22Rv1 (cell line): ENCODE data around the gene UNC13D.
"Not testable (repeated sequence)": the region's sequence is repeated elsewhere in the genome, so short reads cannot be mapped to it uniquely, and the experiment has no call there.

Experiments
- H3K27ac ChIP-seq: fragments of 450-650 bp; 2 replicates; pipeline ENCODE4 v1.5.1; 2017
- ZFX ChIP-seq: fragments of 450-650 bp; IDR thresholded peaks from 2 replicates; pipeline ENCODE4 v1.6.1; 2017; ENCODE audit warnings: antibody characterized with exemption, borderline replicate concordance
- TF ChIP-seq, protein P1 (sequence below): fragments of 450-650 bp; IDR thresholded peaks from 2 replicates; pipeline ENCODE4 v1.5.1; 2017; ENCODE audit warnings: mild to moderate bottlenecking

Gene UNC13D

DNA sequence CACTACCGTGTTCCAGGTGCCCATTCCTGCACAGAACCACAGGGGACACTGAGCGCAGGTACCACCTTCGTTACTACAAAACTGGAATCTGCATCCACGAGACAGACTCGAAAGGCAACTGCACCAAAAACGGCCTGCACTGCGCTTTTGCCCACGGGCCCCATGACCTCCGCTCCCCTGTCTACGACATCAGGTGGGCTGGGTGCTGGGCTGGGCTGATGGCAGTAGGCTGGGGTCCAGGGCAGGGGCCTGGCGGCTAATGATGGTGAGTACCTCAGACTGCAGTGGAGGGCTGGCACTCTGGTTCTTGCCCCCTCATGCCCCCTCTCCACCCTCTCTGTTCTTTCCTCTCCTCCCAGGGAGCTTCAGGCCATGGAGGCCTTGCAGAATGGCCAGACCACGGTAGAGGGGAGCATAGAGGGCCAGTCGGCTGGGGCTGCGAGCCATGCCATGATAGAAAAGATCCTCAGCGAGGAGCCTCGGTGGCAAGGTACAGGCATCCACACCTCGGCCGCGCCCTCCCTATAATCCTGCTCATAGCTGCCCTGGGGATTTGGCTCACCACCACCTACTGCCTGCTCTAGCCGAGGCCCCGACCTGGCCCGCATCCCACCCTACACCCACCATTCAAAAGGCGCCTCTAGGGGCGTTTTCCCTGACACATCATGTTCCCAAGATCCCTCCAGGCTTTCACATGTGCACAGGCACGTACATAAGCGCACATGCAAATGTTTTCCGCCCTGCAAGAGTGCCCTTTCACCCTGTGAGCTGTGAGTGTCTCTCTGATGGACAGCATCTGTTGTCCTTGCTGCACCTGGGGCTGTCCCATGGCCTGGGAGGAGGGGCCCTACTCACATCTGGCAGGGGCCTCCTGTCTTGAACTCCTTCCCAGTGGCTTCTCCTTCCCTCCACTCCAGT lies 31.8 kb downstream of the UNC13D start:
- no peak overlapping the region for H3K27ac ChIP-seq
- TF ChIP-seq, protein P1, sequence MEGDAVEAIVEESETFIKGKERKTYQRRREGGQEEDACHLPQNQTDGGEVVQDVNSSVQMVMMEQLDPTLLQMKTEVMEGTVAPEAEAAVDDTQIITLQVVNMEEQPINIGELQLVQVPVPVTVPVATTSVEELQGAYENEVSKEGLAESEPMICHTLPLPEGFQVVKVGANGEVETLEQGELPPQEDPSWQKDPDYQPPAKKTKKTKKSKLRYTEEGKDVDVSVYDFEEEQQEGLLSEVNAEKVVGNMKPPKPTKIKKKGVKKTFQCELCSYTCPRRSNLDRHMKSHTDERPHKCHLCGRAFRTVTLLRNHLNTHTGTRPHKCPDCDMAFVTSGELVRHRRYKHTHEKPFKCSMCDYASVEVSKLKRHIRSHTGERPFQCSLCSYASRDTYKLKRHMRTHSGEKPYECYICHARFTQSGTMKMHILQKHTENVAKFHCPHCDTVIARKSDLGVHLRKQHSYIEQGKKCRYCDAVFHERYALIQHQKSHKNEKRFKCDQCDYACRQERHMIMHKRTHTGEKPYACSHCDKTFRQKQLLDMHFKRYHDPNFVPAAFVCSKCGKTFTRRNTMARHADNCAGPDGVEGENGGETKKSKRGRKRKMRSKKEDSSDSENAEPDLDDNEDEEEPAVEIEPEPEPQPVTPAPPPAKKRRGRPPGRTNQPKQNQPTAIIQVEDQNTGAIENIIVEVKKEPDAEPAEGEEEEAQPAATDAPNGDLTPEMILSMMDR, result no peak
- no peak for TF ChIP-seq ZFX

- TF ChIP-seq, protein P1, result no peak
- TF ChIP-seq ZFX, result no peak
- H3K27ac ChIP-seq, result no peak overlapping the region
These were observed 33.0 kb downstream of the UNC13D start for GRCh38 chr17:75811174-75811573.

DNA sequence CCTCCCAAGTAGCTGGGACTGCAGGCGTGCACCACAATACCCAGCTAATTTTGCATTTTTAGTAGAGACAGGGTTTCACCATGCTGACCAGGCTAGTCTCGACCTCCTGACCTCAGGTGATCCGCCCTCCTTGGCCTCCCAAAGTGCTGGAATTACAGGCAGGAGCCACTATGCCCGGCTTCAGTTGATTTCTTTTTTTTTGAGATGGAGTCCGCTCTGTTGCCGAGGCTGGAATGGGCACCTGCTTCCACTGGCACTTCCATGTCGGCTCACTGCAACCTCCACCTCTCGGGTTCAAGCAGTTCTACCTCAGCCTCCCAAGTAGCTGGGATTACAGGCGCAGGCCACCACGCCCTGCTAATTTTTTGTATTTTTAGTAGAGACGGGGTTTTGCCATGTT lies 33.4 kb downstream of the UNC13D start:
- H3K27ac ChIP-seq, result not testable (repeated sequence)

DNA sequence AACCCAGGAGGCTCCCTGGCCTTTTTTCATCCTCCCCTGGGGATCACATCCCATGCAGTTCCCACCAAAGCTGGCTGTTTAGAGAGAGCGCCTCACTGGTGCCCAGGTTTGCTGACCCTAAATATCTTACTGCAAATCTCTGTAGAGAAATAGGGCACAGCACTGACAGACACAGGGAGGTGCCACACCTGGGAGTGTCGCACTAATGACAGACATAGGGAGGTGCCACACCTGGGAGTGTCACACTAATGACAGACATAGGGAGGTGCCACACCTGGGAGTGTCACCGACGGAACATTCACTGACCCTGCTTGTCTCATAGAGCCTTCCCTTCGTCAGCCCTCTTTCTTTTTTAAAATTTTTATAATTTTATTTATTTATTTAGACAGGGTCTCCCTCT lies 34.0 kb downstream of the UNC13D start:
- no peak for TF ChIP-seq ZFX
- TF ChIP-seq, protein P1, result no peak
- no peak overlapping the region for H3K27ac ChIP-seq

DNA sequence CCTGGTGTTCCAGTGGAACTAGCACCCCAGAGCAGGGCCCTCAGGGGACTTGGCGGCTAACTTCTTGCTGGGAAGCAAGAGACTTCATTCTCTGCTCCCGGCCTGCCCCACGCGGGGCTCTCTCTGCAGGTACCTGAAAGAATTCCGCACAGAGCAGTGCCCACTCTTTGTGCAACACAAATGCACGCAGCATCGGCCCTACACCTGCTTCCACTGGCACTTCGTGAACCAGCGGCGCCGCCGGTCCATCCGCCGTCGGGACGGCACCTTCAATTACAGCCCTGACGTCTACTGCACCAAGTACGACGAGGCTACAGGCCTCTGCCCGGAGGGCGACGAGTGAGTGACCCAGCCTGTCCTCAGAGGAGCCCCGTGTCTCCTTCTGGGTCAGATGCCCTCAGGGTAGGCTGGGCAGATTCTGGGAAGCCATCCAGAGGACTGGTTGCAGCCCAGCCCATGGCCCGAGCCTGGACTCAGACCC lies 34.5 kb downstream of the UNC13D start:
- no peak for TF ChIP-seq ZFX
- TF ChIP-seq, protein P1, result no peak
- no peak overlapping the region for H3K27ac ChIP-seq

DNA sequence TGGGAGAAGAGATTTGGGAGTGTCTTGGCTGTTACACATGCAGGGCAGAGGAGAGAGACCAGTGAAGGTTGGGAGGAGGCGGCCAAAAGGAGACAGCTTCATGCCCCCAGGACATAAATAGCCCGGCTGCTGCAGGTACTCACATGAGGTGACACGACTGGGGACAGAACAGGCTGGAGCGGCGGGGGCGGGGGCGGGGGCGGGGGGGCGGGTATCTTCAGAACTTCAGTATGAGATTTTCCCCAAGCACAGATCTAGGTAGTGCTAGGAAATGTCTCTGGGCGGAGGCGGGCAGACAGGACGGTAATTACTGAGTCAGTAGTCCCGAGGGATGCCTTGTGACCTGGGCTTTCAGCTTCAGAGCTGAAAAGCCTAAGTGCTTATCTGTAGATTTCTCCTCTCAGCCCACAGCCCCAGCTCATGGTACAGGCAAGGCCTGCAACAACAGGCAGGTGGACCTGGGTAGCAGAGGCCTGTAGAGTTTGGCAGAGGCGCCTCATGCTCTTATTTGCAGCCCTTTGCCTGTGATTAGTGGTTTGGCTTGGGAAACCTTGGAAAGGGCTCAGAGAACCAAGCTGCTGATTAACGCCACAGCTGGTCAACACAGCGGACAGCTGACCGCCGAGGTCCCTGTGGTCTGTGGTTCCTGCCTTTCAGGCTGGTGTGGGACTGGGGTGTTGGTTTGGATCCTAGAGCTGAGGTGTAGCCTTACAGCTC lies 35.1 kb downstream of the UNC13D start:
- no peak overlapping the region for H3K27ac ChIP-seq
- no peak for TF ChIP-seq ZFX
- TF ChIP-seq, protein P1, result no peak

- TF ChIP-seq, protein P1, result no peak
- TF ChIP-seq ZFX, result no peak
- 0 out of 2 replicates have a peak overlapping the region, but pooled peaks have one; percentile 20 for H3K27ac ChIP-seq
These were observed 35.7 kb downstream of the UNC13D start for GRCh38 chr17:75808549-75808904.
